RCC 7860 (cell line): ENCODE results near the gene GALNT9.
A peak's percentile ranks its signal among the peaks of the same experiment; 100 is the strongest.
"Not testable (repeated sequence)": the region's sequence is repeated elsewhere in the genome, so short reads cannot be mapped to it uniquely, and the experiment has no call there.

Experiments used
- DNase-seq: peaks from one replicate; pipeline ENCODE4 v3.0.0-alpha.2; 2015; ENCODE audit warnings: low spot score
- FAIRE-seq: peaks from 2 replicates; lab custom pipeline; 2012; peaks lifted over from hg19 to GRCh38; lab: Jason Lieb, UNC

The GALNT9 gene

DNA sequence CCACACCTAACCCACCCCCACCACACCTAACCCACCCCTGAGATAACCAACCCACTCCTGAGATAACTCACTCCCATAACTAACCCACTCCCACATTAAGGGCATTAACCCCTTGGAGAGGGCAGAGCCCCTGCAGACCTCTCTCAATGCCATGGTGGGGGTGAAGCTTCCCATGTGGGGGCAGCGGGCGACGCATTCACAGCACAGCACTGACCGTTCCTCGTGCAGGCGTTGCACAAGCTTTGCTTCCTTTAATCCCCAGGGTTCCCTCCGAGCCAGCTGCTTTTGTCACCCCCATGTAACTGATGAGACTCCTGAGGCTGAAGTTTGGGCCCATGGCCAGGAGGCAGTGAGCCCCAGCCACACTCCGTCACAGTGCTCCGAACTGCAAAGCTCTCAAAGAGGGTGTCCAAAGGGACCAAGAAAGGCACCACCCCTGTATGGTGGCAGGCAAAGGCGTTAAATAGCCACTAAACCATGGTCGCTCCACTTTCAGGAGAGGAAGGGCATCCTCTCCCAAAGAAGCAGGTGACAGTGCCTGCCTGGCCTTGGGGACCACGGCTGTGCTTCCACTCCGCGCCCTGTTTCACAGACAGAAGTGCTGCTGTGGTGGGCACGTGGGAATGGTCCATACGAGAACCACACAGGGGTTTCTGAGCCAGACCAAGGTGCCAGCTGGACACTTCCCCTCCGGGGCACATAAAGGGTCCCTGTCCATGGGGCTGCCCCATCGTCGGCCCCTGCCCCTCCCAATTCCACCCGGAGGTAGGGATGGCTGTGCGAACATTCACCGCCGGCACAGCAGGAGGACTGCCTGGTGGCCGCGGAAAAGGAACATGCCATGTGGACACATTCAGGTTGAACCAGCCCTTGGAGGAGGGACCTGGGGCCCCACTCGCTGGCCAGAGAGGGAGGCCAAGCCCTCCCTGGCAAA is 28.3 kb downstream of the GALNT9 start:
- FAIRE-seq (no peak), DNase-seq (no peak)

DNA sequence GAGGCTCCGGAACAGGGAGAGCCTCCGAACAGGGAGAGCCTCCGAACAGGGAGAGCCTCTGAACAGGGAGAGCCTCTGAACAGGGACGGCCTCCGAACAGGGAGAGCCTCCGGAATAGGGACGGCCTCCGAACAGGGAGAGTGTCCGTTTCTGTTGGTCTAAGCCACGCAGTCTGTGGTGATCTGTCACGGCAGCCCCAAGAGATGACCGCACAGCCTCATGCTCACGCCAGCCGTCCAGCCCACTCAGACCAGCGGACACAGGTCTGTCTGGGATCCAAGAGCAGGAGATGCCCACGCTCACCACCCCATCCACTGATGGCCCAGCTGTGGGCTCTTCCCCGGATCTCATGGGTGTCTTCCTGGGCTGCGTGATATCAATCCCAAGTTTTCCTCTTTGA is 33.3 kb downstream of the GALNT9 start:
- FAIRE-seq (no peak), DNase-seq (no peak)

DNA sequence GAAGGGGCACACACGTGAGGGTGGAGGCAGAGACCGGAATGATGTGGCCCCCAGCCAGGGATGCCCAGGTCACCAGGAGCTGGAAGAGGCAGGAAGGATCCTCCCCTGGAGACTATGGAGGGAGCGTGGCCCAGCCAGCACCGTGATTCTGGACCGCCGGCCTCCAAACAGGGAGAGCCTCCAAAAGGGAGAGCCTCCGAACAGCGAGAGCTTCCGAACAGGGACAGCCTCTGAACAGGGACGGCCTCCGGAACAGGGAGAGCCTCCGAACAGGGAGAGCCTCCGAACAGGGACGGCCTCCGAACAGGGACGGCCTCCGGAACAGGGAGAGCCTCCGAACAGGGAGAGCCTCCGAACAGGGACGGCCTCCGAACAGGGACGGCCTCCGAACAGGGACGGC is 33.8 kb downstream of the GALNT9 start:
- not testable (repeated sequence) for FAIRE-seq, DNase-seq

DNA sequence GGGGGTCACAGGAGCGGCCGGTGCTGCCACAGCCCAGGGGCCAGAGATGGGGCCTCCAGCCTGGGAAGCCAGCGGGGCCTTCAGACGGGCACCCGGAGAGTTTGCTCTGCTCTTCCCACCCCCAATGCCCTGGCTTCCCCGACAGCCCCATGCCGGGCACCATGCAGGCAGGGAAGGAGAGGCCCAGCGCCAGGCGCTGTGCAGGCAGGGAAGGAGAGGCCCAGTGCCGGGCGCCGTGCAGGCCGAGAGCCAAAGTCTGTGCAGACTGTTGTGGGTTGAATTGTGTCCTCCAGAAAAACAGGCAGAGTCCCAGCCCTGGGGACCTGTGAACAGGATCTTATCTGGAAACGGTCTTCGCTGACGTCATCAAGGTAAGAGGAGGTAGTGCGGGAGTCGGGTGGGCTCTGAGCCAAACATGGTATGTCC is 34.3 kb downstream of the GALNT9 start:
- no peak for FAIRE-seq
- DNase-seq, result no peak

DNA sequence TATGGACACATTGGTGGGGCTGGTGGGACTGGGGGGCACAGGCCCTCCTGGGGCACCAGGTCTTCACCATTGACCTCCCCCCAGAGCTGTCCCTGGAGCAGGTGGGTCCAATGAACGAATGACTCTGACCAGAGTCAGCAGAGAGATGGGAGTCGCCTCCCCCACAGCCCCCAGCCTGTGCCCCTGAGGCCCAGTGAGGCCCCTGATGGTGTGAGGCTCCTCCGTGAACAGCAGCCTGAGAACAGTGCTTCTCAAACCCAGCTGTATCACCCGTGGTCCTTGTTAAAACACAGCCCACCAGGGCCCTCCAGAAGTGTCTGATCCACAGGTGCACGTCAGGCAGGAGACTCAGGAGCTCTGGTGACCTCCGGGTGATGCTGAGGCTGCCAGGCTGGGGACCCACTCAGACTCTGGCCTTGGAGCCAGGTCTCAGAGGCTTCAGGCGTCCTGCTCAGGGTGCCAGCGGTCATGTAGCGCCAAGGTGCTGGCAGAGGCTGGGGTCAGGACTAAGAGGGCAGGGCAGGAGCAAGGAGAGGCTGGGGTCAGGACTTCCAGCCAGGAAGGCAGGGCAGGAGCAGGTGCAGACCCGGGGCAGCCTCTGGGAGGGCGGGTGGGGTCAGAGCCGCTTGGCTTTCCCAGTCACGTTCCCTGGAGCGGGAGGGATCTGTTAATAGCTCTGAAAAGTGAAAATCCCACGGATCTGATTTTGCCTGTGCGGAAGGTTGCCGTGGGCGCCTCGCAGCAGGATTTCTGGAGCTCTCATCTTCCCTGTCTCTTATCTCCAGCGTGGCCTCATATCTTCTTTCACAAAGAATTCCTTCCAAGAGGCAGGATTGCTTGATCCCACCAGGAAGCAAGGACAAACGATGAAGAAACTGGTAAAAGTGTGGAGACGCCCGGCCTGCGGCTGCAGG is 35.0 kb downstream of the GALNT9 start:
- FAIRE-seq (no peak), DNase-seq (no peak)

DNA sequence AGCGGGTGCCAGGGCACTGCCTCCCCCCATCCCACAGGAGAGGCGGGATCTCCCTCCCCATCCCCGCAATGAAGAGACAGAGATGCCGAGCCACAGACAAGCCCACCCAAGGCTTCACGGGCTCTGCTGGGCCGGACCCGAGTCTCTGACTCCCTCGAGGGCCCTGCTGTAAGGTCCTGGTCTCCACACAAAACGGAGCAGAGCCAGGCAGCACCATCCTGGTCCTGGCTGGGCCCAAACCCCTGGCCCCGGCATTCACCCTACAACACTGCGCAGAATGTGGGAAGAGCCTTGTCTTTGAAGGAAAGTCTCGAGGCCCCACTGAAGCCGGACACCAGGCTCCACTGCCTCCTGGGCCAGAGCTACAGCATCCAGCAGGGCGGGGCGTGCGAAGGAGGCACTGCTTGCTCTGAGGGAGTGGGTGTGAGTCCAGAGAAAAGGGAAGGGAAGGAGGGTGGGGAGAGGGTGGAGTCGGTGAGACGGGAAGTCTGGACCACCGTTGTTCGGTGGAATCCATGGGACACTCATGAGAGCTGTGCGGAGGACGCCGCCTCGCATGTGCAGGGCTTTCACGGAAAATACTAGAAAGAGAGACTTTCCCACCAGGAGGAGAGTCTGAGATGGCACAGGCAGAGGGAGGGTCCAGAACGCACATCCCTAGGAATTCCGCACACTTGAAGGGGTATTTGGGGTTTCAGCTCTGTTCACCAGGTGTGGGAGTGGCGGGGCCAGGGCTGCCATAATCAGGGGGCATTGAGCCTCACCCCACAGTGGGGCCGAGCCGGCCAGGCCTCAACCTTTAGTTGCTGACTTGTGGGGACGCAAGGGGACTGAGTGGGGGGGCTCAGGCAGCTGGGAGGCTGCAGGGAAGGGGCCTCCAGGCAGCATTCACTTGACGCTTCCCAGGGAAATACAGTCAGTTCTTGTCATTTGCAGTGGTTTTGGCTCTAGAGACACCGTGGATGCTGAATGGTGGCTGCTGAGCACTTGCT is 36.8 kb downstream of the GALNT9 start:
- FAIRE-seq, result no peak
- DNase-seq, result no peak

DNA sequence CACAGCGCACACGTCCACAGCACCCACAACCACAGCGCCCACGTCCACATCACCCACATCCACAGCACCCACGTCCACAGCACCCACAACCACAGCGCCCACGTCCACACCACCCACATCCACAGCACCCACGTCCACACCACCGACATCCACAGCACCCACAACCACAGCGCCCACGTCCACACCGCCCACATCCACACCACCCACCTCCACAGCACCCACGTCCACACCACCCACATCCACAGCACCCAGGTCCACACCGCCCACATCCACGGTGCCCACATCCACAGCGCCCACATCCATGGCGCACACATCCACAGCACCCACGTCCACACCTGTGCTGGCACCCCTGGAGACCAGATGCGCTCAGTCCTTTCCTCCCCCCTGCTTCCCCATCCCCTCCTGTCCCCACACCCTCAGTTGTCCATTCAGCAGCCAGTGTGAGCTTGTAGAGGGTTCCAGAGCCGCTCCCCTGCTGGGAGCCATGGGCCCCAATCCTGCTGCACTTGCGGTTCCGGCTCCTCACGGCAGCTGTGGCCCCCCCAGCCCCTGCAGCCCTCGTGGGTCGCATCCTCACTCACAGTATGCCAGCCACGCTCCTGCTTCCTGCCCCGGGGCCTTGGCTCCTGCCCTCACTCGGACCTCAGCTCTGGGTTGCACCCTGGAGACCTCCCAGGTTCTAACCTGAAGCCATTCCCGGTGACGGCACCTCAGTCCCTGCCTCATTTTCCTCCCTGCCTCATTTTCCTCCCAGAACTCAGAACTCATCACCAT is 37.8 kb downstream of the GALNT9 start:
- FAIRE-seq, result no peak
- DNase-seq, result no peak

DNA sequence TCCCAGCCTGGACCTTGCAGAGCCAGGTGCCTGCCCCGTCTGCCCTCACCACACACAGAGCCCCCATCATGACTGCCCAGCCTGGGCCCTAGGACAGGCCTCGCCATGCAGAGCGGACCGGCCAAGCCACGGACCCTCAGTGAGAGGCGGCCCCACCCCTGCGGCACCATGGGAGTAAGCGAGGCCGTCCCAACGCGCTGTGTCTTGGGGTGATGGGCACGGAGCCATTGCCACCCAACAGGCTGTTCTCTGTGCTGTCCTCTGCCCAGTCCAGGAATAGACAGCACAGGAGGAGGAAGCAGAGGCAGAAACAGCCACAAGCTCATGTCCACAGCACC is 39.2 kb downstream of the GALNT9 start:
- no peak for FAIRE-seq
- DNase-seq, result no peak

DNA sequence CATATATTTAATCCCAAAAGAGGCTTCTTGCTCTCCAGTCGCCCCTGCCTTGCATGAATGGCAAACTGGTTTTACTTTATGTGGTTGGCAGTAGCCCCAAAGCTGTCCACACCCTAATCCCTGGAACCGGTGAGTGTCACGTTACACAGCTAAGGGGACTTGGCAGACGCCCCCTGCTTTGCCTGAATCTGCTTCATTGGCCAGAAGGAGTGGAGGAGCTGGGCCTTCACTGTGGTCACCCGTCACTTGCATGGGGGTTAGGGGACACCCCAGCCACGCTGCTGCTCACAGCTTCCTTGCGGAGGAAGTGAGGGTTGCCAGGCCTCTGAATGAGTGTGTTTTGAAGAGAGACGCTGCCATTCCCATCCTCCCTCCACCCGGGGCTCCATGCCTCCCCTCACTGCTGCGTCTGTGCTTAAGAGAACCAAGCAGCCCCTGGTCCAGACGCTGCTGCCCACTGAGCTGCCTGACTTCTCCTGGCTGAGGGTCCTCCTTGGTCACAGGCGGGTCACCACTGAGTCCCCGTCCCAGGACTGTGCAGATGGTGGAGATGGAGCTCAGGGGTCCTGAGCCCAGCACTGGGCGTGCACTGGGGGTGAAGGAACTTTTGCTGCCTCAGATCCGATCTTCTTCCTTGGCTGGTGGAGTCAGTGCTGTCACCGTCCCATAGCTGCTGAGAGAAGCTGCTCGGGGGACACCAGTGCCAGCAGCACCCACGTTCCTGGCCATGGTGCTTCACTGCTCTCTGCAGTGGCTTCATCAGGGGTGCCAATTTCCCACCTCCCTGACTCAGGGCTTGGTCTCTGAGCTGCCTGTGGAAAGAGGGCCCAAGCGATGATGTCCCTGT is 39.8 kb downstream of the GALNT9 start:
- FAIRE-seq, result no peak
- no peak for DNase-seq

DNA sequence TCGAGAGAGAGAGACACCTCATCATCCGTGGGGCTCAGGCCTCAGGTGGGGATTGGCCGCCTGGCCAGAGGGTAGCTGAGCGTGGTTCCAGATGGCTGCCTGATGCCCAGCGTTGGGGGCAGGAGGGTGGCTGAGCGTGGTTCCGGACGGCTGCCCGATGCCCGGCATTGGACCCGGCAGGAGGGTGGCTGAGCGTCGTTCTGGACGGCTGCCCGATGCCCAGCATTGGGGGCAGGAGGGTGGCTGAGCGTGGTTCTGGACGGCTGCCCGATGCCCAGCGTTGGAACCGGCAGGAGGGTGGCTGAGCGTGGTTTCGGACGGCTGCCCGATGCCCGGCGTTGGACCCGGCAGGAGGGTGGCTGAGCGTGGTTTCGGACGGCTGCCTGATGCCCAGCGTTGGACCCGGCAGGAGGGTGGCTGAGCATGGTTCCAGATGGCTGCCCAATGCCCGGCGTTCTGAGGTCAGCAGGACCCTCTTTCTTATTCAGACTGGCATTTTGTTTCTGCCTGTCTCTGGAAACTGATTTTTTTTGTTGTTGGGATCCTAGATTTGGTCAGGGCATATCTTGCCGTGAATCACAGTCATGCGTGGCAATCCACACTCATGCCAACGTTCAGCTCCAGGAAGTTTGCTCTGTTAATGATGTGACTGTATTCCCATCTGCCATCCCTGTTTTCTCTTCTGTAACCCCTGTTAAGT is 40.7 kb downstream of the GALNT9 start:
- FAIRE-seq (peak; percentile 90), DNase-seq (peak; percentile 78)

DNA sequence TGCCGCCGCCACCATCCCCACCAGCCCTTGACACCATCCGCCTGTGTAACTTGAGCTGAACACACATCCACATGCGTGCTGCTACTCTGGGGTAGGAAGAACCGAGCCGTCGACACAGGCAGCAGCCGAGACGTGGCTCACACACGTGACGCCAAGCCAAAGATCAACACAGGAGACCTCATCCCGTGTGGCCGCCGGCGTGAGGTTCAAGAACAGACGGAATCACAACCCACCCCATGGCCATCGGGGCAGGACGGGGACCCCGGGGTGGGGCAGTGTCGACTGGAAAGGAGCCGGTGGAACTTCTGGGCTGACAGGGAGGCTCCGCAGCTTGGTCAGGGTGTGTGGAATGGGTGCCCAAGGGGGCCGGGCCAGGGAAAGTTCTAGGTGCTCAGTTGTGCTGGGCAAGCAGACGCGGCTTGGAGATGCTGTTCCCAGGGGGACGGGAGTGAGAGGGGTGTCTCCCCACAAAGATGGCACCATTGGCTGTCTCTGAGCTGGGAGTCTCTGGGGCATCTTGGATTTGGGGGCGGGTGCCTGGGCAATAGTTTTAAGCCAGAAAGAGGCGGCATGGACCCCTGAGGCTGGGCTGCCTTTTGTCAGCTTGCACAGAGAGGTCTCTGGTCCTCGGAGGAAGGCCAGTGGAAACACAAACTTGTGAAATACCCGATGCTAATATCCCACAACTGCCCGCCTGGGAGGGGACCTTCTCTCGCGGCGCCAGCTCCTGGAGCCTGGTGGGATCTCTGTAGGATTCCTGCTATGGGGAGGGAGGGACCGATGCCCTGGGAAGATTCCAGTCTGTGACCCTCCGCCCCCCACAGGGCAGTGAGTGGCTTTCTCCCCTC is 41.8 kb downstream of the GALNT9 start:
- DNase-seq (peak; percentile 26), FAIRE-seq (no peak)

DNA sequence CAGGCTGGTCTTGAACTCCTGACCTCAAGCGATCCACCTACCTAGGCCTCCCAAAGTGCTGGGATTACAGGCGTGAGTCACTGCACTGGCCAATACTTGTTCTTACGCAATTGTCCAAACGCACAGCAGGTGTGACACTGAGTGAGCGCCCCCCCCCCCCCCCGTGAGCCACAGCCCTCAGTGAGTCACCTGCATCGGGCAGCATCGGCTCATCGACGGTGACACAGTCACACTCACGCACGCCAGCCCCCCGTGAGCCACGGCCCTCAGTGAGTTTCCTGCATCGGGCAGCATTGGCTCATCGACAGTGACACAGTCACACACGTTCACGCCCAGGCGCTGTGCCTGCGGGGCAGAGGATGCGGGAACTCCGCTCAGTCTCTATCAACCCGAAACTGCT is 42.5 kb downstream of the GALNT9 start:
- peak; percentile 91 for DNase-seq
- FAIRE-seq, result peak; percentile 81

DNA sequence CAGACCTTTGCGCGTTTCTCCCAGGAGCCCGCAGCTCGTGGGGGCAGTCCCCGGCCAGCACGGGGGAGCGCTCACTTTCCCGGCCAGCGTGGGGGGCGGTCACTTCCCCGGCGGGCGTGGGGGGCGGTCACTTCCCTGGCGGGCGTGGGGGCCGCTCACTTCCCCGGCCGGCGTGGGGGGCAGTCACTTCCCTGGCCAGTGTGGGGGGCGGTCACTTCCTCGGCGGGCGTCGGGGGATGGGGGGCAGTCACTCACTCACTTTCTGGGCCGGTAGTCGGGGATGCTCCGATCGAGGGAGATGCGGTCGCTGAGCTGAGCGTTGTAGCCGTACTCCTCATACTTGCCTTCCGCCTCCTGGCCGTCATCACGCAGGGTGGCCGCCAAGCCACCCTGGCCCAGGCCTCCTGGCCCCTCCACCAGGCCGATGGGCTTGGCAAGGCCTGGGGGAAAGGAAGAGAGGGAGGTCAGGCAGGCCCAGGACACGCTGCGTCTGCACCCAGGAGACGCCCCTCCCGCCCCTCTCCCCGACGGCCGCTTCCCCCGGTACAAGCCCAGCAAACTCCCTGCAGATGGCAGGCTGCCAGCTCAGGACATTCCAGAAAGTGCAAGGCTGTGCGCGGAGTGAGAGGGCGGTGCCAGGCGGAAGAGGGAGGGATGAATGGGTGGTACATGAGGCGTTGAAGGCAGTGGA is 43.3 kb downstream of the GALNT9 start:
- DNase-seq, result peak; percentile 86

DNA sequence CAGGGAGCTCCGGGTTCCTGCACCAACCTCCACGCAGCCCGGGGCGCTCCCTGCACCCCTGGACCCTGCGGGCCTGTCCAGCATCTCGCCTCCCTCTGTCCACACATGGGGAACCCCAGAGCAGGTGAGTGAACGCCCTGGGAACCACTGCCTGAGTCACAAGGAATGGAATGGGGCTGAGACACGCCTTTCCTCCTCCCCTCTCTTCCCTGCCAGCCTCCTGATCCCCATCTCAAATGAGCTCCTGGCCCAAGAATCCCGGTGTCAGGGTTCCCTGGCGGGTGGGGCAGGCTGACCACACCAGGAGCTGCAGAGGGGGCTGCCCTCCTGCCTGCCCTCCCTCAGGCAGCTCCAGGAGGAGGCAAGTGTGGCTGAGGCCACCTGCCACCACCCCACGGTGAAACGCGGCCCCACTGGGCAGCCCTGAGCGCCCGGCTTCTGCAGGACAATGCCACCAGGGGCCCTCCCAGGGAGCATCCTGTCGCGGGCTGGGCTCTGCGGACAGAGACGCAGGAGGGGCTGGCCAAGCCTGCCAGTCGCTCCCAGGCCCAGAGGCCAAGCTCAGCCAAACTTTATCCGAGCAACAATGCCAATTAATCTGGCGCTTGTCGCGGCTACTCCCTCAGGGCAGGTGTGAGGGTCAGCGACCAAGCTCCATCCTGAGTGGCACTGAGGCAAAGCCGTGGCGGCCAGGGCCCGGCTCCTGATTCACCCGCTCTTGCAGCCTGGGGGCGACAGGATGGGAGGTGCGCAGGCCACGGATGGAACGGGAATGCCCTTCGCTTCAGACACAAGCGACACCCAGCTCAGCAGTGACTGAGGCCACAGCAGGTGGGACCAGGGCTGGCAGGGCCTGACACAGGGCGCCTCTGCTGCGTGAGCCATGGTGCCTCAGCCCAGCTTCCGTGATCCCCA is 44.3 kb downstream of the GALNT9 start:
- FAIRE-seq (no peak), DNase-seq (peak; percentile 60)

More for the DNA sequence above, 43.3 kb downstream of the GALNT9 start:
- FAIRE-seq, result no peak

DNA sequence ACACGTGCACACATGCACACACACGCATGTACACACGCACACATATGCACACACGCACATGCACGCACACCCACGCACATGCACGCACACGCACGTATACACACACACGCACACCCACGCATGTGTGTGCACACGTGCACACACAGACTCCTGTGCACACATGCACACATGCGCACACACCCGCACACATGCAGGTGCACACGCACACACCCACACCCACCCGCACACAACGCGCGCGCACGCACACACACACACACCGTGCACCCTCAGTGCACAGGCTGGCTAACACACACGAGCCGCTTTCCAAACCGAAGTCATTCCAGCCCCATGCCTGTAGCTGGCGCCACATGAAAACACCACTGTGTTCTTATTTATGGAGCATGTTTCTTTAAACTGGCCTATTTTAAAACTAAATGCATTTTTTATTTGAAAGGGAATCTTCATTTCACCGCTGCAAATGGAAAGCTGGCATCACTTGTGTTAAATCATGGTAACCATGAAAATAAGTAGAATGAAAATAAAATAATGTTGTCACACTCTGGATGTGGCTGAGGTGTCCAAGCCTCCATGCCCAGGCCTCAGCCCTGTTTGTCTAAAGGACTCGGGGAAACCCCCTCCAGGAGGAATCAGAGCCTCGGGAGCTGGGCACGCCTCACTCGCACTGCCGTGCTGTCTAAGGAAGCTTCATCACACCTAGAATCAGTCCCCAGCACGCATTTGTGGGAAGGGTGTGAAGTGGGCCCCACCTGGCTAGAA is 45.1 kb downstream of the GALNT9 start:
- DNase-seq (peak; percentile 47), FAIRE-seq (no peak)
